Fibroblast of skin of left biceps (primary cell): ENCODE measurements around the gene MPZL1.

Source experiments
- DNase-seq, 2 experiments: peaks; one replicate each; pipeline ENCODE4 v3.0.0-alpha.2; 2013; ENCODE audit warnings: low read depth in 2 of 2

Gene MPZL1

DNA sequence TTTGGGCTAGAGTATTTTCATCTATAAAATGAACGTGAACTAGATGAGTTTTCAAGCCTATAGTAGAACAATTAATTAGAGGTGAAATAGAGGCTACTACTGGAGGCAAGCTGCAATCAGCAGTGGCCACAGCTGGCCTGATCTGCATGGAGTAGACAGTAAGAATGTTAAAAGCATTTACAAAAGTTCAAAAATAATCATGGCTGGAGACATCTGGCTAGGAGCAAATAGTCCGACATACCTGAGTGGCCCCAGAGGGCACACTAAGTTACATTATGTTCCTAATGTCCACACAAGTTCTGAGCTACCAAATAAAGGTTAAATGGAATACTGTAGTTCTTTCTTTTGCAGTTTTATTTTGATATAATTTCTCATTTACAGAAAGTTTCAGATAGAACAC, 28.0 kb downstream of the MPZL1 start:
- no peak for DNase-seq

DNA sequence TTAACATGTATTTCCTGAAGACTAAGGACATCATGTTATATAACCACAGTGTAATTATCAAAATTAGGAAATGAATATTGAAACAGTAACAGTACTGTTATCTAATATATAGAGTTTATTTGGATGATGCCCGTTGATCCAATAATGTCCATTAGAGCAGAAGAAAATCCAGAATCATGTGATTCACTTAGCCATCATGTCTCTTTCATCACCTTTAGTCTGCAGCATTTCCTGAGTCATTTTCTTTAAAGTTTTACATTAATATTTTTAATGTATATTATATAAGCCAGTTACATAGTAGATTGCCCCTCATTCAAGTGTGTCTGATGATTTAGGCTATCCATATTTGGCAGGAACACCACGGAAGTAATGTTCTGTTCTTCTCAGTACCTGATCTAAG, 28.9 kb downstream of the MPZL1 start:
- DNase-seq: no peak

DNA sequence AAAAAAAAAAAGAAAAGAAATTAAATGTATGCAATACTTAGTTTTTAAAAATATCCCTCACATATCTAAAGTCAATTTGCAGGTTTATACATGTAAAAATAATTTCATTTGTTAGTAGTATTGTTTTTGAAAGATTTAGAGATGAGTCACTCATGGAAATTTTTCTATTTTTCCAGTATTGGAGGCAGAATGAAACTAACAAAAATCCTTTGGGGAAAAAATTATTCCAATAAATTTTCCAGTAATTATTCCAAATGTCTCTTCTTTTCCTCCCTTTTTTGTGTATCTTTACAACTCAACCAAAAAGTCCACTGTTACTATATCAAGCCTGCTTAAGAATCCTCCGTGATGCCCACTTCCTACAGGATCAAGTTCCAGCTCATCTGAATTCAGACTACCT, 29.9 kb downstream of the MPZL1 start:
- no peak for DNase-seq

DNA sequence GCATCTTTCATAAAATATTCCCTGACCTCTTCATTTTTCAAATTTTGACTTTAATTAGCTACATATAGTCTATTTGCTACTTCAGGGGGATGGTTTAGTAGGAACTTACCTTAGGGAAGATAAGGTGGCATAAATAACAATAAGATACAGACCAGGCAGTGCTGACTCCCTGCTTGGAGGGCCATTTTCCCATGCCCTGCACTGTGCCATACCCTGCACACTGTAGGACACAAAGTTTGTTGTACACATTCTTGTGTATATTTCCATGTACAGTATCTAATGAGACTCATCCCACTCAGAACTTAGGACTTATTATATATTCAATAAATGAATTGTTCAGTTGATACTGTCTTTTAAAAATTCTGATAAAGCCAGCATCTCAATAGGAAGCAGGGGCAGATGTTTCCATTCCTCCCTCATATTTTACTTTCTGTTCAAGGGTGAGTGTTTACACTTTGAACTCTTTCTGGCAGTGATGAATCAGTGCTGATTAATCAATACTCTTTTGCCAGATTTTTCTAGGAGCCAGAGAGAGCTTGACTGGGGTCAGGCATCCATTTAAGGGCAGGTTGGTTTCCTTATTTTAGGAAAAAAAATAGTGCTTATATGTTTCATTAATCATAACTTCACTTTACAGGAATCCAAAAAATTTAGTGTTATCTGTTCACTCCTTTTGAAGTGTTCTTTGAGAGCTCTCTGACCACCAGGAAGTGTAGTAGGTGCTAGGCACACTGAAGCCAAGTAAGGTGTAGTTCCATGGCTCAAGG, 30.6 kb downstream of the MPZL1 start:
- DNase-seq: no peak

DNA sequence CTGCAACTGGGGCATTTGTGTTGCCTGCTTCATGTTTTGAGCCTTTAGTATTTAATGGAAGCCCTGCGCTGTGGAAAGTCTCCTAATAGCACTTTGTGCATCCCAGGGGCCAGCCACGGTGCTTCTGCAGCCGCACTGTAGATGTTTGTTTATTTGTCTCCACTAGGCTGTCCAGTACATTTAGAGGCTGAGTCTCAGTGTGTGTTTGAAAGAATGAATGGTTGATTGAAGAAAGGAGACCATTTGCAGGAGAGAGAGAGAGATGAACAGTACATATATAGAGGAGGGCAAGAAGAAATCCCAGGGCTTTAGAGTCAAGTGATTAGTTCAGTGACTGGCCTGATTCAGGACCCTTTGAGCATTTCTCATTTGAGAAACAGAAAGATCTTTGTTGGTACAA, 33.9 kb downstream of the MPZL1 start:
- no peak for DNase-seq

DNA sequence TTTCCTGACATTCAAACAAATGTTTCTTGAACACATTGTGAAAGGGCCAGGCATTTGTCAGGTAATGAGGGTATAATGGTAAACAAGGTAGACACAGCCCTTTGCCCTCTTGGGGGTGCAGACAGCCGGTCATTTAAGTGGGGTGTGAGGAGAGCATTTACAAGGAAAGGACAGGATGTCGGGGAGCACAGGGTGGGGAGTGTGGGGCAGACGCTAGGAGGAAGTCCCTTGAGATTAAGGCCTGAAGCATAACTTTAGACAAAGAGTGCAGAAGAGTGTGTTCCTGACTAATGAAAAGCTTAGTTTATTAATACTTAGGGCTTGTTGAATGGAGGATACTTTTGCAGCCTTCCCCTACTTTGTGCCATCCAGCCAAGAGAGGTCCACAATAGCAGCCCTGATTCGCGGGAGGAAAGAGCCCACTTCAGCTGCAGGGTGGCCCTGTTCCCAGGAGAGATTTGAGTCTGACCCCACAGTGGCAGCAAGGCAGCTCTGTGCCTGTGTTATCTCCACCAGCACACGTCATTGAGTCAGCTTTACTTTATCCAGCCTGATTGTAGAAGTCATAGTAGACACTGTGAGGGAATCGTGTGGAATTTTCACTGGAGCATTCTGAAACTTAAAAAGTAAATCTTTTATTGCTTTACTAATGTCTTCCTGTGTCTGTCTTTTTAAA, 35.1 kb downstream of the MPZL1 start:
- DNase-seq: no peak

DNA sequence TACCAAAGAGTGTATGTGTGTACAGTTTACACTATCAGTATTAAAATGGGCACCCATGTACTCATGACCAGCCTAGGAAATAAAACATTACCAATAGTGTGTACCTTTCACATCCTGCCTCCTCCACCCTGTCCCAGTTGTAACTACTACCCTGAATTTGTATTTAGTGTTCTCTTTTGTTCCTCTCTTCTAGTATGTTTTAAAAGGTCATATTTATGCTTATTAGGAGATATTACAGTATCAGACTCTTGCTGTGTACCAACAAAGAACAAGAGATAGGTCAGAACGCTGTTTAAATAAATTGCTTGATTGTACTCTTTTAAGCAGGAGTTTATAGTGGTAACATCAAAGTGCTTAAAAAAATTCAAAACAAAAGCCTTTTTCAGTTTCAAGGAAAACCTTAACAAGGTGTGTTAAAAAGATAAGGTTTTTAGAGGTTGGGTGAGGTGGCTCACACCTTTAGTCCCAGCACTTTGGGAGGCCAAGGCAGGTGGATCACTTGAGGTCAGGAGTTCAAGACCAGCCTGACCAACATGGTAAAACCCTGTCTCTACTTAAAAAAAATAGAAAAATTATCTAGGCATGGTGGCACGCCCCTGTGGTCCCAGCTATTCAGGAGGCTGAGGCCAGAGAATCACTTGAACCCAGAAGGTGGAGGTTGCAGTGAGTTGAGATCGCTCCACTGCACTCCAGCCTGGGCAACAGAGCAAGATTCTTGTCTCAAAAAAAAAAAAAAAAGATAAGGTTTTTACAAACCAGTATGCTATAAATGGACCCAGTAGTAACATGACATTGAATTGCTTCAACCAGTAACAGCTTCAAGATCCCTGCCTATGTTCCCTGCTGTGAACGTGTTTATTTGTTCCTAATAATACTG, 35.9 kb downstream of the MPZL1 start:
- DNase-seq: no peak

DNA sequence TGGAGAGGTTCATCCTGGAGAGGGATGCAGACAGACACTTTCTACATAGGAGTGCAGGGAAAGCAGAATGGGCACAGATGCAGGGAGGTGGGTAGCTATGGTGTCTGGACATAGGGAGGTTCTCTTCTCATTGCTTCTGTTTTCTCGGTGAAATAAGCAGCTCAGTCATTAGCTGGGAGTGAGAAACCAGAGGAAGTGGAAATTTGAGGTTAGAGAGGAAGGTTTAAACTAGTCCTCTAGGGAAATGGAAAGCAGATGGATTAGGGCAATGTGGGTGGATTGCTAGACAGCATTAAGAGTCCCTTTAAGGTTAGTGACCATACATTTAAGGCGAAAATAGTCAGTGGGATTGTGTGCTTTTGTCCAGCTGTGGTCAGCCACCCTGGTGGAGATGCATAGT, 39.6 kb downstream of the MPZL1 start:
- DNase-seq: no peak

DNA sequence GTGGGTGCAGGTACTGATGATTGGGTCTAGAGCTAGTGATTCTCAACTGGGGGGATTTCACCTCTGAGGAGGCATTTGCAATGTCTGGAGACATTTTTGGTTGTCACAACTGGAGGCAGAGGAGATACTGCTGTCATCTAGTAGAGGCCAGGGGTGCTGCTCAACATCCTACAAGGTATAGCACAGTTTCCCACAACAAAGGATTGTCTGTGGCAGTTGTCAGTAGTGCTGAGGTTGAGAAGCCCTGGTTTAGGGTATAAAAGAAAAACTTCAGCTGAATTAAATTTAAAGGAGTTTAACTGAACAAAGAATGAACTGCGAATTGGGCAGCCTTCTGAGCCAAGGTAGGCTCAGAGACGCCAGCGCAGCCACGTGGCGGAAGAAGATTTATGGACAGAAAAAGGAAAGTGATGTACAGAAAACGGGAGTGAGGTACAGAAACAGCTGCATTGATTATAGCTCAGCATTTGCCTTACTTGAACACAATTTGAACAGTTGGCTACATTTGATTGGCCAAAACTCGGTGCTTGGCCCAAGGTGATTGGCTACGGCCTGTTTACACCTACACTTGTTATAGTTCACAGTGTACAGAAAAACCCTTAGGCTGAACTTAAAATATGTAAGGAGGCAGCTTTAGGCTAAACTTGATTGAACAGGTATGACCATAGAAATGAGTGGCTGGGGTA, 40.4 kb downstream of the MPZL1 start:
- DNase-seq: no peak

DNA sequence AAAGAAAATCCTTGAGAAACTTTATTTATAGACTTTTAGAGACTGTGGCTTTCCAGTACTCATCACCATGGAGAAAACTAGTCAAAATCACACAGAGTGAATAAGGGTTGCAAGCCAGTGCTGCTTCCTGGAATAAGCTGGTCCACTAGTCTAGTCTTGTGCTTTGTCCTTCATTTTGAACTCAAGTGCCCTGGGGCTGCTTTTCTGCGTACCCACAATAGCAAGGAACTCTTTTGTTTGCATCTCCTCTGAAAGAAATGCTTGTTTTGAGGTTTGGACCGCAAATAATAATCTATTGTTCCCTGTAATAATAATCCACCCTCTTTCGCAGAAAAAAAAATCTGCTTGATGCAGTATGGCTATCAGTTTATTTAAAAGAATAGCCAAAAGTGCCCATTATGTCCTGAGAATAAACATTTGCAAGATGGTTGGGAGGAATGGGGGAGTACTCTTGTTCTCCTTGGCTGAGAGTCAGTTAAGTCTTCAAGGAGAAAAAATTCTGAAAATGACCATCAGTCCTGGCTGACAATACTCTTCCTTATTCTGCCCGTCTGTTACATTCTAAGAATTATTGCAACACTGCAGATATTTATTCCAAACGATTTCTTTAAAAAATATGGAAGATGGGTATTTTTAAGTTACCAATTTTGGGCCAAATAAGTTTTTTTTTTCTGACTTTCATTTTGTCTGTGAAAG, 41.9 kb downstream of the MPZL1 start:
- no peak for DNase-seq

DNA sequence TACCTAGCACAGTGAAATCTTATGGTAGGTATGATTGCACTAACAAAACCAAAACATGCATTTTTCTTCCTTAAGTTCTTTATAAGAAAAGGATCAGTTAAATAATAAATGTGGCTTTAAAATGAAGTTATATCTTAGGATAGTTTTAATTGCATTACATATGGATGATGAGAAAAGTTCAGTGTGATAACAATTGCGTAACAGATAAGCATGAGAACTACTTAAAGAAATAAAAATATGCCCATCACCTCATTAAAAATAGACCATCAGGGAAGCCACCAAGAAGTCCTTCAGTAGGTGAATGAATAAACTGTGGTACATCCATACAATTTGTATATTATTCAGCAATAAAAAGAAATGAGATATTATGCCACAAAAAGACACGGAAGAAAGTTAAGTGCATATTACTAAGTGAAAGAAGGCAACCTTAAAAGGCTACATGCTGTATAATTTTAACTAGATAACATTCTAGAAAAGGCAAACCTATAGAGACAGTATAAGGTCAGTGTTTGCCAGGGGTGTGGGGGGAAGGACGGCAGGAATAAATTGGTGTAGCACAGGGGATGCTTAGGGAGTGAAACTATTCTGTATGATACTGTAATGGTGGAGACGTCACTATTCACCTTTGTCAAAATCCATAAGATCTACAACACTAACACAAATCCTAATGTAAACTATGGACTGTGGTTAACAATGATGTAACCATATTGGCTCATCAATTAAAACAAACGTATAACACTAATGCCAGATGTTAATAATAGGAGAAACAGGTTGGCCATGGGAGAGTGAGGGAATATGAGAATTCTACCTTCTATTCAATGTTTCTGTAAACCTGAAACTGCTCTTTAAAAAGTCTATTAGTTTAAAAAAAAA, 42.9 kb downstream of the MPZL1 start:
- DNase-seq: no peak

DNA sequence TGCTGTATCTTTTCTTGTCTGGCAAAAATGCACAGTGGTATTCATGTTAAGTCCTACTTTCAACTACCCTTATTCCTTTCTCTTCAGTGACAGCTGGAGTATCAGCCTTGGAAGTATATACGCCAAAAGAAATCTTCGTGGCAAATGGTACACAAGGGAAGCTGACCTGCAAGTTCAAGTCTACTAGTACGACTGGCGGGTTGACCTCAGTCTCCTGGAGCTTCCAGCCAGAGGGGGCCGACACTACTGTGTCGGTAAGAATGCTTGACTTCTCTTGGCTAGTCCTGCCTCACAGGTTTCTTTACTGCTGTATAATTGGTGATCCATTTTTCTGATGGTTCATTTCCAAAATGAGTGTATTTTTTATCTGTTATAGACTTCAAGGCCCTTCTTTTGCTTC, 43.7 kb downstream of the MPZL1 start:
- DNase-seq: no peak

DNA sequence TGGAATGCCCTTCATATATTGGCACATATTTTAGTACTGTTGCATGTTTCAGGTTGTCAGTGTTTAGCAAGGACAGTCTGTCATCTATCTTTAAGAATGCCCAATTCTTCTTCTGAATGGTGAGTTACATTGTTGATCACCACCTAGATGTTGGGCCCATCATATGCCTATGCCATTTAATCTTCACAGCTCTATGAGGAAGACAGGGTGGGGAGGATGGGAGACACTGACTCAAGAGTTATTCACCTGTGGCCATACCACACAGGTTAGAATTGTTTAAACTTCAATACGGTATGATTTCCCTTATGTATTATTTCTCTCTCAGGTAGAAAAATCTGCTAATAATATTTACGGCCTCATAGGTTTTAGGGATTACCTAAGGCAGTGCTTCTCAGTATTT, 44.8 kb downstream of the MPZL1 start:
- no peak for DNase-seq

DNA sequence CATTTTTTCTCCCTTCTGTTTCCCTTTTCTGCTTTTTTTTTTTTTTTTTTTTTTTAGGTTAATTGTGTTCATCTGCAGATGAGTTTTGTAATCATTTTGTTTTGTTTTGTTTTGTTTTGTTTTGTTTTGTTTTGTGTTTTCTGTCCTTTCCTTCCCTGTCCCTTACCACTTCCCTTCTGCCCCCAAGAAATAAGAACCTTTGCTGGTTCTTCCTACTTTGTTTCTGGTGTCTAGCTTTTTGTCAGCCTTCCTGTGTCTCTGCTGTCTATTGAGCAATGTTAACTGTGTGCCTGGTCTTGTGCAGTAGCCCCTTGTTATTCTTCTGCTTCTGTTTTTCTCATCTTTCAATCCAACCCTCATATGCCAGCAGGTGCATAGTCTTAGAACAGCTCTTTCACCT, 46.0 kb downstream of the MPZL1 start:
- no peak for DNase-seq

DNA sequence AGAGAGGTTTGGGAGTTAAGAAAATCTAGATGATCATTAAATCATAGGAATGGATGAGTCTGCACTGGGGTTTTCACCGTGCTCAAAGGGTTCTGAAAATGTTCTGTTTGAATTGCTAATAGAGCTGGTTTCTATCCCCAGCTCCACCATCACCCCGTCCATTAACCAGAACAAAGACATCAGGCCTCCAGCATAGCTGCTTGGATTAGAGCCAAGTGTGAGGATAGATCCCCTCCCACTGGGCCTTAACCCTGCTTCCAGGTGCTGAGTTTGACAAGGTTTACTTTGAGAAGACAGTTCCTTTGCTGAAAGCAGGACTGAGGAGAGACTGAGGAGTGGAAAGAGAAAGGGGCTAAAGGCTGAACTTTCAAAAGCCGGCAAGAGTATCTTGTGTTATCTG, 48.3 kb downstream of the MPZL1 start:
- DNase-seq: no peak

DNA sequence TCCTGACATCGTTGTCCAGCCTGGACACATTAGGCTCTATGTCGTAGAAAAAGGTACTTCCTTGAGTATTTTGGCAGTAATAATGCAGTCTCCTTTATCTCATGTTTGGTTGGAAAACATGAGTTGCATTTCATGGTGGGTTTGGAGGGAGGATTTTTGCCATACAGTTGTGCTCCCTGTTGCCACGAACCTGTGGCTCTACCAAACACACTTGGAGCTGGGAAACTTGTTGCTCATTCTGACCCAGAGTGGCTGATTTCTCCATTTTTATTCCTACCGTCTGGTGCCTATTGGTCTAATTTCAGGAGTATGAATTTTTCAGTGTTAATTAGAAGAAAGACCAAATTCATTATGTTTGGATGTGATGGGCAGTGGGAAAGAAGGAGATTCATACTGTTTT, 50.7 kb downstream of the MPZL1 start:
- no peak for DNase-seq

DNA sequence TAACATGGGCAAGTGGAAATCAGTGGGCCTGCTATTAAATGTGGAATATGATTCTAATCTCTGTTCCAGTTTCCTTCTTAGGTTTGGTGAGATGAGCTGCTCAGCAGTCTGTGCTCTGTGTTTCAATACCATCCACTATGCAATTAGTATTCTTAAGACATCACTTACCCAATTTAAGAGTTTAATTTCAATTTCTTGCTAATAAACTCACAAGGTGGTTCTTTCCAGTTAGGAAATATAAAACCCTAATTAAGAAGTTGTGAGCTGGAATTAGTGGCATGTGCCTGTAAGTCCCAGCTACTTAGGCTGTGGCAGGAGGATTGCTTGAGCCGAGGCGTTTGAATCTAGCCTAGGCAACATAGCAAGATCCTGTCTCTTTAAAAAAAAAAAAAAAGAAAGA, 51.7 kb downstream of the MPZL1 start:
- DNase-seq: no peak

DNA sequence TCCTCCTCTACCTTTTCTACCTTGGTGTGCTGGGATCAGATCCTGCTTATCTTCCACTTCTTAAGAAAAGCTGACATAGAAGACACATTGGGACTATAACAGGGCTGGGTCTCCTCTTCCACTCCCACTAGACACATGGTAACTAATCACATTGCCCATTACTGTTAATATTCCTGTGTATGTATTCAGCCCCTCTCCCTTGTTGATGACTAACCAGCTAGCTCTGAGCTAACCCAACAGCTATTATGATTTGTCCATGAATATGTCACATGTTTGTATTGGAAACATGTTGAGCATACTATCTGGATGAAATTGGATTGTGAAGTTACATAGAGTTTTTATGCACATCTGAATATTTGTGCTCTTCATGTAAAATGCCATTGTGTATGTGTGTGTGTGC, 52.9 kb downstream of the MPZL1 start:
- no peak for DNase-seq

DNA sequence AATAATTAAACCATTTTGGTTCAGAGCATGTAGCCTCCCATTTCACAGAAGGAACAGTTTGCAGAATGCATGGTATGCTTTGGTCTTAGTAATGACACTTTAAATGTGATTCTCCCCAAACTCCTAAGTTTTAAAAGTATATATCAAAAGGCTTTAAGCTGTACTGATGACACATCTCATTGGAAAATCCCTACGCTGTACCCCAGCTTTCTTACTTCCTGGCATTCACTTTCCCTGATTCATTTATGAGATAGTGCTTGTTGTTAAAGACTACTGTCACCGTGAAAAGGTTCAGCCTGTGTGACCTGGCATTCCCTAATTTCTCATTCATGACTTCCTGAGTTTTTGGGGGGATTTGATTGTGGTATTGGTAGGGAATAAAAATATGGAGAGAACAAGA, 53.4 kb downstream of the MPZL1 start:
- no peak for DNase-seq

DNA sequence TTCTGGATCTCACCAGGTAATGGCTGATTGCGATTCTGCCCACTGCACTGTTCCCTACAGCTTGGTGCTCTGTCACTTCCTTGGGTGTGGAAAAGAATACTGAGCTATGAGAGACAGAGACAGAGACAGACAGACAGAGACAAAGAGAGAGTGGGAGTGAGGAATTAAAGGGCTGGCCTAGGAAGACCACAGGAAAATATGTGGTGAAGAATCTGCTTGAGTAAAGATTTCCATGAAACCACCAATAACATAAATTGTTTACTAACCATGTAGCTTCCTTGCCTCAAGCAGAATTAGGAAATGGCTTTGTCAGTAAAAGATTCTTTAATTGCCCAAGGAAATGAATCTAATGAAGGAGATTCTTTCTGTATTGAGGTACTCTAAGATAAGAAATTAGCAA, 54.4 kb downstream of the MPZL1 start:
- DNase-seq: no peak
